Neural progenitor cell (in vitro differentiated cells): ENCODE data around the gene RPSA. TPM values are rescaled to one million over a fixed set of nuclear protein-coding genes. Genes with fewer than 3 reads are reported as not detected.

Experiments
- DNase-seq: peaks from one replicate; pipeline ENCODE4 v3.0.0-alpha.2; 2016; ENCODE audit warnings: low spot score
- H2AFZ ChIP-seq: fragments of 200-600 bp; sonication (generic); replicated peaks from 2 replicates; pipeline ENCODE4 v1.6.1; 2016; ENCODE audit warnings: antibody characterized with exemption
- H3F3A ChIP-seq: fragments of 200-600 bp; sonication (generic); 2 replicates; pipeline ENCODE4 v1.6.1; 2016; ENCODE audit warnings: antibody characterized with exemption, low read depth
- H3K27ac ChIP-seq: fragments of 200-600 bp; sonication (generic); 2 replicates; pipeline ENCODE4 v1.5.1; 2016; ENCODE audit warnings: mild to moderate bottlenecking
- H3K27me3 ChIP-seq: fragments of 200-600 bp; sonication (generic); 2 replicates; pipeline ENCODE4 v1.6.1; 2016; ENCODE audit warnings: mild to moderate bottlenecking, moderate library complexity
- H3K36me3 ChIP-seq: fragments of 200-600 bp; sonication (generic); 2 replicates; pipeline ENCODE4 v1.5.1; 2016
- H3K4me1 ChIP-seq: fragments of 200-600 bp; sonication (generic); 2 replicates; pipeline ENCODE4 v1.6.1; 2016; ENCODE audit warnings: mixed run types
- H3K4me2 ChIP-seq: fragments of 200-600 bp; sonication (generic); 2 replicates; pipeline ENCODE4 v1.6.1; 2016
- H3K4me3 ChIP-seq: fragments of 200-600 bp; sonication (generic); 2 replicates; pipeline ENCODE4 v1.5.1; 2016
- H3K79me2 ChIP-seq: fragments of 200-600 bp; sonication (generic); 2 replicates; pipeline ENCODE4 v1.6.1; 2016; ENCODE audit warnings: low read depth
- H3K9ac ChIP-seq: fragments of 200-600 bp; sonication (generic); 2 replicates; pipeline ENCODE4 v1.6.1; 2016
- H3K9me3 ChIP-seq: fragments of 200-600 bp; sonication (generic); 2 replicates; pipeline ENCODE4 v1.5.1; 2016; ENCODE audit warnings: low read depth
- H4K20me1 ChIP-seq: fragments of 200-600 bp; sonication (generic); 2 replicates; pipeline ENCODE4 v1.6.1; 2016; ENCODE audit warnings: low read depth
- H3K27ac Mint-ChIP-seq: 3 replicates; pipeline ENCODE4 v1.8.0; 2021; ENCODE audit warnings: mixed read lengths
- H3K27me3 Mint-ChIP-seq: 2 replicates; pipeline ENCODE4 v1.8.0; 2022; ENCODE audit warnings: low read depth, mild to moderate bottlenecking, inconsistent platforms, moderate library complexity, mixed read lengths; ENCODE audit not compliant: insufficient read depth
- H3K36me3 Mint-ChIP-seq: 3 replicates; pipeline ENCODE4 v1.8.0; 2021; ENCODE audit warnings: mixed read lengths
- H3K4me1 Mint-ChIP-seq: 3 replicates; pipeline ENCODE4 v1.8.0; 2021; ENCODE audit warnings: mixed read lengths
- H3K4me3 Mint-ChIP-seq: 3 replicates; pipeline ENCODE4 v1.8.0; 2021; ENCODE audit warnings: mild to moderate bottlenecking, moderate library complexity, mixed read lengths
- H3K9me3 Mint-ChIP-seq: 3 replicates; pipeline ENCODE4 v1.8.0; 2020; ENCODE audit warnings: mixed read lengths
- CTCF ChIP-seq: fragments of 200-600 bp; sonication (generic); IDR thresholded peaks from 2 replicates; pipeline ENCODE4 v1.5.1; 2017; ENCODE audit warnings: antibody characterized with exemption, mild to moderate bottlenecking
- EZH2 ChIP-seq: fragments of 200-600 bp; sonication (generic); IDR thresholded peaks from 2 replicates; pipeline ENCODE4 v1.6.1; 2017; ENCODE audit warnings: antibody characterized with exemption, mild to moderate bottlenecking, moderate library complexity
- EZH2phosphoT487 ChIP-seq: fragments of 200-600 bp; sonication (generic); IDR thresholded peaks from 2 replicates; pipeline ENCODE4 v1.6.1; 2017; ENCODE audit warnings: antibody characterized with exemption
- total RNA-seq: library from RNA; depleted of rRNA; stranded (reverse); fragments of >200 nt; gene quantifications from 2 replicates; pipeline ENCODE4 v1.2.3, GENCODE V29; 2015; ENCODE audit warnings: low replicate concordance

Gene RPSA
- total RNA-seq, 1 donor from 2014 or later: 2,504 TPM

DNA sequence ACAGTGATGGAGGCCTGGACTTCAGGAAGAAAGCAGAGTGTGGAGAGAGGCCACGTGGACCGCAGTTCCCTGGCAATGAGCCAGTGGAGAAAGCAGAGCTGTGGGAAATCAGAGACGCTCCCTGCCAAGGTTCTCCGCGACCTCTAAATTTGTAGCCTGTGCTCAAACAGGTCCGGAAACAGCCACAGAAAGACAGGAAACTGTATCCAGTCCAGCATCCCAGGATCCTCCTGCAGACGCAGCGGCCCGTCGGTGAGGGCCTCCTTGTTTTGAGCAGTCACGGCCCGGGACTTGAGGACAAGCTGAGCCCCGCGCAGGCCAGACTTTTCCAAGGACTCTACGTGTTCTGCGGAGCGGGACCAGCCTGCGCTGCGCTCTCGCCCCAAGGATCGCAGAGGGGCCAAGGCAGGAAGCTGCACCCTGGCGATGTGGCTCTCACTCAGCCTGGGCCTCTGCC lies 22.3 kb downstream of the RPSA start:
- Histone ChIP-seq H3K79me2 (no peaks in the 10 kb centered on the region), H3K36me3 (no peaks in the 10 kb centered on the region), H4K20me1 (no peaks in the 10 kb centered on the region), H3K9ac (no peak overlapping the region), H3K9me3 (no peaks in the 10 kb centered on the region), H3K27ac (no peak overlapping the region), H3K27me3 (no peaks in the 10 kb centered on the region), H3F3A (no peaks in the 10 kb centered on the region), H3K4me3 (no peak overlapping the region), H2AFZ (no peak overlapping the region), H3K4me1 (no peaks in the 10 kb centered on the region), H3K4me2 (no peak overlapping the region)
- Mint-ChIP-seq H3K27ac (no peak overlapping the region), H3K4me1 (no peaks in the 10 kb centered on the region), H3K9me3 (no peaks in the 10 kb centered on the region), H3K4me3 (no peak overlapping the region), H3K27me3 (peaks cover 2% of the 10 kb centered on the region), H3K36me3 (no peaks in the 10 kb centered on the region)
- no peak for DNase-seq
- no peak for TF ChIP-seq CTCF
- TF ChIP-seq EZH2phosphoT487: no peak
- TF ChIP-seq EZH2: no peak

DNA sequence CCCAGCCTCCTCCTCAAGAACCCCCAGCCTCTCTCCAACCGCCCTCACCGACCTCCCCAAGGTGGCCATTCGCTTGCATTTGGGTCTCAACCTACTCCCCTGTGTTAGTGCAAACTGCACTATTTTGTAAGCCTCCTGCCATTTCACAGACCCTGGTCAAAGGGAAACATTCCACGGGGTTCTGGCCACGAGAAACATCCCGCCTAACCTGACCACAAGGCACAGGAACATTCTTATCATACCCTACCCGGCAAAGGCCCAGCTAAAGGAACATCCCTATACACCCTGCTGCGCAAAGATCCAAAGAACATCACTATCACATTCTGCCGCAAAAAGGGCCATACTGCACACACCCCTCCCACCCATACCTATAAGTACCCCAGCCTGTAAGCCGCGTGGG lies 22.9 kb downstream of the RPSA start:
- Histone ChIP-seq H3F3A (no peaks in the 10 kb centered on the region), H3K9ac (no peak overlapping the region), H4K20me1 (no peaks in the 10 kb centered on the region), H3K4me3 (no peak overlapping the region), H3K36me3 (no peaks in the 10 kb centered on the region), H3K27ac (no peak overlapping the region), H3K4me2 (no peak overlapping the region), H3K4me1 (no peaks in the 10 kb centered on the region), H3K27me3 (no peaks in the 10 kb centered on the region), H2AFZ (no peak overlapping the region), H3K9me3 (no peaks in the 10 kb centered on the region), H3K79me2 (no peaks in the 10 kb centered on the region)
- Mint-ChIP-seq H3K4me1 (no peaks in the 10 kb centered on the region), H3K4me3 (no peak overlapping the region), H3K27ac (no peak overlapping the region), H3K27me3 (peaks cover 2% of the 10 kb centered on the region), H3K9me3 (no peaks in the 10 kb centered on the region), H3K36me3 (no peaks in the 10 kb centered on the region)
- DNase-seq: no peak
- no peak for TF ChIP-seq CTCF
- no peak for TF ChIP-seq EZH2phosphoT487
- TF ChIP-seq EZH2: no peak

- Histone ChIP-seq H3K4me1 (no peaks in the 10 kb centered on the region), H3K36me3 (no peaks in the 10 kb centered on the region), H3K27me3 (no peaks in the 10 kb centered on the region), H3K27ac (no peak overlapping the region), H3F3A (no peaks in the 10 kb centered on the region), H3K9me3 (no peaks in the 10 kb centered on the region), H2AFZ (no peak overlapping the region), H3K79me2 (no peaks in the 10 kb centered on the region), H3K4me2 (no peak overlapping the region), H3K9ac (no peak overlapping the region), H4K20me1 (no peaks in the 10 kb centered on the region), H3K4me3 (no peak overlapping the region)
- Mint-ChIP-seq H3K36me3 (no peaks in the 10 kb centered on the region), H3K9me3 (no peaks in the 10 kb centered on the region), H3K27ac (peak overlapping the region; percentile 30), H3K4me3 (no peak overlapping the region), H3K4me1 (no peaks in the 10 kb centered on the region), H3K27me3 (peaks cover 2% of the 10 kb centered on the region)
- TF ChIP-seq EZH2 (no peak), CTCF (no peak), EZH2phosphoT487 (no peak)
- no peak for DNase-seq
Observed at GRCh38 chr3:39432342-39432741, 25.8 kb downstream of the RPSA start.
